HepG2 (cell line): ENCODE measurements around the gene APBB1IP. TPM values are rescaled to one million over a fixed set of nuclear protein-coding genes. Genes with fewer than 3 reads are reported as not detected.

Experiments
- ATAC-seq: fragments of 200-7000 bp; cut with Tn5 transposase; 3 replicates; pipeline ENCODE4 v1.9.1; 2020; ENCODE audit warnings: mild to moderate bottlenecking, moderate library complexity
- BruUV-seq: library from RNA; stranded (reverse); fragments of 400-500 nt; replicated peaks from 2 replicates; lab custom pipeline; 2021; lab: Mats Ljungman, UMichigan
- CTCF ChIA-PET: fragments of 300-600 bp; formaldehyde crosslinking; extraction: SDS; loops from one replicate; lab custom pipeline; 2021; ENCODE audit warnings: low total read pairs, inconsistent platforms, low intra/inter-chr PET ratio; lab: Yijun Ruan, JAX
- POLR2A ChIA-PET: fragments of 350-600 bp; sonication (Branson Sonifier 250); formaldehyde crosslinking; loops from one replicate; lab custom pipeline; 2020; ENCODE audit warnings: antibody characterized with exemption, inconsistent platforms; lab: Yijun Ruan, JAX
- DNase-seq: peaks from one replicate; pipeline ENCODE4 v3.0.0-alpha.2; 2015; ENCODE audit warnings: low spot score
- FAIRE-seq: peaks from 3 replicates; lab custom pipeline; 2011; peaks lifted over from hg19 to GRCh38; lab: Jason Lieb, UNC
- H2AFZ ChIP-seq: one replicate; pipeline ENCODE4 v1.6.1; 2011; ENCODE audit warnings: low read length, inconsistent platforms
- H3K27ac ChIP-seq: fragments of 300-600 bp; 3 replicates; pipeline ENCODE4 v1.8.0; 2011; ENCODE audit warnings: mixed run types, mild to moderate bottlenecking, mixed read lengths, low read length, inconsistent platforms; ENCODE audit not compliant: insufficient read depth; ENCODE audit errors: extremely low read length
- H3K27me3 ChIP-seq, 2 experiments: fragments of 200-600 bp in 1 of 2; 2 replicates in 1 of 2; 3 replicates in 1 of 2; pipeline versions ENCODE4 v1.6.0 to v1.8.0; 2011; ENCODE audit warnings: low read length in 2 of 2, mild to moderate bottlenecking in 2 of 2, moderate library complexity in 2 of 2, inconsistent platforms in 1 of 2; ENCODE audit not compliant: insufficient read depth in 2 of 2, control insufficient read depth in 1 of 2
- H3K36me3 ChIP-seq, 2 experiments: fragments of 200-600 bp in 1 of 2; replicated peaks in 1 of 2; 2 replicates in 1 of 2; 3 replicates in 1 of 2; pipeline versions ENCODE4 v1.5.1 to v1.8.0; 2011; ENCODE audit warnings: low read length in 2 of 2, inconsistent platforms in 1 of 2; ENCODE audit not compliant: insufficient read depth in 2 of 2, control insufficient read depth in 1 of 2
- H3K4me1 ChIP-seq: 2 replicates; pipeline ENCODE4 v1.5.1; 2012; ENCODE audit warnings: low read length, inconsistent platforms; ENCODE audit not compliant: insufficient read depth
- H3K4me2 ChIP-seq: 2 replicates; pipeline ENCODE4 v1.6.0; 2011; ENCODE audit warnings: low read depth, low read length, inconsistent platforms
- H3K4me3 ChIP-seq, 3 experiments: fragments of 200-600 bp in 1 of 3; sonication (generic), shearing (Covaris generic) in 1 of 3; replicated peaks in 1 of 3; 2 replicates each; pipeline ENCODE4 v1.5.1; 2011 to 2016; ENCODE audit warnings: low read length in 3 of 3, inconsistent platforms in 2 of 3, low read depth in 2 of 3, mild to moderate bottlenecking in 2 of 3, control low read depth in 1 of 3, mixed read lengths in 1 of 3; ENCODE audit not compliant: insufficient read depth in 1 of 3
- H3K79me2 ChIP-seq: one replicate; pipeline ENCODE4 v1.6.1; 2011; ENCODE audit warnings: low read length, inconsistent platforms; ENCODE audit not compliant: insufficient read depth
- H3K9ac ChIP-seq: 2 replicates; pipeline ENCODE4 v1.6.0; 2011; ENCODE audit warnings: mild to moderate bottlenecking, low read depth, low read length, inconsistent platforms; ENCODE audit not compliant: insufficient read depth
- H3K9me3 ChIP-seq: 2 replicates; pipeline ENCODE4 v1.5.1; 2012; ENCODE audit warnings: mild to moderate bottlenecking, low read length
- H4K20me1 ChIP-seq: 2 replicates; pipeline ENCODE4 v1.6.0; 2011; ENCODE audit warnings: inconsistent platforms, mild to moderate bottlenecking, low read length, moderate library complexity; ENCODE audit not compliant: insufficient read depth
- GLMP ChIP-seq: sonication (generic); formaldehyde crosslinking; IDR thresholded peaks from 2 replicates; pipeline ENCODE4 v1.9.0; 2021; ENCODE audit warnings: missing genetic modification reagents, mild to moderate bottlenecking, borderline replicate concordance
- MAFF ChIP-seq: IDR thresholded peaks from 2 replicates; pipeline ENCODE4 v1.6.1; 2011; ENCODE audit warnings: low read depth, low read length, improper control_type of control experiment
- MAFK ChIP-seq, 2 experiments: IDR thresholded peaks in 1 of 2; conservative IDR thresholded peaks in 1 of 2; 2 replicates each; pipeline ENCODE4 v1.6.1; 2011; ENCODE audit warnings: improper control_type of control experiment in 2 of 2, low read length in 2 of 2
- SOX13 ChIP-seq, 3 experiments: fragments of 450-650 bp in 1 of 3; sonication (generic) in 1 of 3; formaldehyde crosslinking in 1 of 3; IDR thresholded peaks in 2 of 3; conservative IDR thresholded peaks in 1 of 3; 2 replicates each; pipeline versions ENCODE4 v1.5.0 to v1.6.1; 2016 to 2020; ENCODE audit warnings: antibody characterized with exemption in 1 of 3, mild to moderate bottlenecking in 1 of 3, missing compliant biosample characterization in 1 of 3, missing genetic modification reagents in 1 of 3, moderate library complexity in 1 of 3
- SP1 ChIP-seq, 2 experiments: fragments of 450-650 bp in 1 of 2; sonication (generic) in 1 of 2; formaldehyde crosslinking in 1 of 2; IDR thresholded peaks; 2 replicates each; pipeline versions ENCODE4 v1.4.0 to v1.6.1; 2016 to 2020; ENCODE audit warnings: missing genetic modification reagents in 1 of 2
- TIGD3 ChIP-seq: sonication (generic); formaldehyde crosslinking; IDR thresholded peaks from 2 replicates; pipeline ENCODE4 v1.5.1; 2020; ENCODE audit warnings: mild to moderate bottlenecking, missing genetic modification reagents, borderline replicate concordance
- ZC3H13 ChIP-seq: sonication (generic); formaldehyde crosslinking; IDR thresholded peaks from 2 replicates; pipeline ENCODE4 v1.8.1; 2023; ENCODE audit warnings: mild to moderate bottlenecking, missing genetic modification reagents, moderate library complexity
- ZMYM4 ChIP-seq: sonication (generic); formaldehyde crosslinking; IDR thresholded peaks from 2 replicates; pipeline ENCODE4 v1.8.1; 2023; ENCODE audit warnings: mild to moderate bottlenecking, missing genetic modification reagents
- ZNF616 ChIP-seq: sonication (generic); formaldehyde crosslinking; IDR thresholded peaks from 2 replicates; pipeline ENCODE4 v1.5.0; 2020; ENCODE audit warnings: low read depth, mild to moderate bottlenecking, missing genetic modification reagents
- WGBS: methylation state at CpG from one replicate; pipeline ENCODE4 v1.1.6; 2017; ENCODE audit warnings: low lambda C conversion rate; 5-methylcytosine and 5-hydroxymethylcytosine counted together
- in situ Hi-C: cut with HindIII; loops from 2 replicates; pipeline ENCODE4 v1.10.0; 2017; ENCODE audit warnings: low pct_unique_long_range_greater_than_20kb; ENCODE audit not compliant: extremely low pct_ligation_motif_present
- intact Hi-C: fragments of 100-400 bp; cut with micrococcal nuclease; formaldehyde crosslinking; loops from one replicate; pipeline ENCODE4 v1.10.0; 2022; ENCODE audit not compliant: unreplicated experiment
- polyA plus RNA-seq, 8 experiments: library from polyadenylated mRNA; depleted of rRNA in 3 of 8; stranded (reverse) in 7 of 8; unstranded in 1 of 8; fragments of >200 nt; fragmentation: Illumina TruSeq in 4 of 8; extraction: Trizol in 4 of 8; gene quantifications; 2 replicates each; pipeline versions ENCODE4 v1.2.1 to v1.2.3, GENCODE V29; 2011 to 2016; ENCODE audit warnings: low read depth in 4 of 8, missing spikeins in 1 of 8, mixed read lengths in 1 of 8; ENCODE audit not compliant: insufficient read depth in 1 of 8
- total RNA-seq, 5 experiments: library from RNA; depleted of rRNA; stranded (reverse); fragments of >200 nt; fragmentation: Illumina TruSeq; extraction: Trizol; gene quantifications; 2 replicates each; pipeline ENCODE4 v1.2.3, GENCODE V29; 2016; ENCODE audit warnings: low read depth in 1 of 5
- TF ChIP-seq, protein P1 (sequence below): sonication (generic); formaldehyde crosslinking; IDR thresholded peaks from 2 replicates; pipeline ENCODE4 v1.5.1; 2020; ENCODE audit warnings: mild to moderate bottlenecking, missing genetic modification reagents, borderline replicate concordance
- TF ChIP-seq, protein P2 (sequence below): sonication (generic); formaldehyde crosslinking; IDR thresholded peaks from 2 replicates; pipeline ENCODE4 v1.4.0; 2020; ENCODE audit warnings: missing genetic modification reagents, borderline replicate concordance

APBB1IP gene
- total and polyA plus RNA-seq, 2 of the 13 experiments (the other 11 are each of a cell fraction or from before 2014, with no cell fraction given): 0.08 TPM; not detected in 1

- H3K4me2 ChIP-seq: no peak overlapping the region
- intact Hi-C loops (no loop called here), in situ Hi-C loops (no loop called here)
- 0% methylated on average over 4 of the region's 4 CpGs for WGBS
- ChIA-PET POLR2A (no interaction called here), CTCF (no interaction called here)
- H3K79me2 ChIP-seq: no peaks in the 10 kb centered on the region
- FAIRE-seq (no peak), DNase-seq (no peak), ATAC-seq (no peak)
- no peaks in the 10 kb centered on the region for H3K9me3 ChIP-seq
- H3K27ac ChIP-seq: no peak overlapping the region
- H3K9ac ChIP-seq: no peak overlapping the region
- no peak overlapping the region for H3K4me3 ChIP-seq
- no TSS peak for BruUV-seq
- H3K36me3 ChIP-seq: no peaks in the 10 kb centered on the region
- no peak overlapping the region for H2AFZ ChIP-seq
- H3K27me3 ChIP-seq: no peaks in the 10 kb centered on the region
- no peaks in the 10 kb centered on the region for H4K20me1 ChIP-seq
- no peaks in the 10 kb centered on the region for H3K4me1 ChIP-seq
- TF ChIP-seq ZNF616 (no peak), ZC3H13 (no peak), TIGD3 (CRISPR knock-in tag) (no peak), SOX13 (IDR thresholded peaks at IDR 0.05) (no peak), SOX13 (CRISPR knock-in tag; conservative IDR thresholded peaks at IDR 0.05 in 1 of 2, IDR thresholded peaks at IDR 0.05 in 1 of 2) (no peak), MAFF (peak; percentile 51; the same call in 1 of the 2 replicates), SP1 (IDR thresholded peaks at IDR 0.05) (no peak), SP1 (CRISPR knock-in tag; IDR thresholded peaks at IDR 0.05) (no peak), MAFK (conservative IDR thresholded peaks at IDR 0.05 in 1 of 2, IDR thresholded peaks at IDR 0.05 in 1 of 2; ENCODE audit: low read length in 2 of 2) (peak; percentile 59 to 64), ZMYM4 (CRISPR knock-in tag) (no peak), GLMP (CRISPR knock-in tag) (no peak)
- TF ChIP-seq, protein P1, sequence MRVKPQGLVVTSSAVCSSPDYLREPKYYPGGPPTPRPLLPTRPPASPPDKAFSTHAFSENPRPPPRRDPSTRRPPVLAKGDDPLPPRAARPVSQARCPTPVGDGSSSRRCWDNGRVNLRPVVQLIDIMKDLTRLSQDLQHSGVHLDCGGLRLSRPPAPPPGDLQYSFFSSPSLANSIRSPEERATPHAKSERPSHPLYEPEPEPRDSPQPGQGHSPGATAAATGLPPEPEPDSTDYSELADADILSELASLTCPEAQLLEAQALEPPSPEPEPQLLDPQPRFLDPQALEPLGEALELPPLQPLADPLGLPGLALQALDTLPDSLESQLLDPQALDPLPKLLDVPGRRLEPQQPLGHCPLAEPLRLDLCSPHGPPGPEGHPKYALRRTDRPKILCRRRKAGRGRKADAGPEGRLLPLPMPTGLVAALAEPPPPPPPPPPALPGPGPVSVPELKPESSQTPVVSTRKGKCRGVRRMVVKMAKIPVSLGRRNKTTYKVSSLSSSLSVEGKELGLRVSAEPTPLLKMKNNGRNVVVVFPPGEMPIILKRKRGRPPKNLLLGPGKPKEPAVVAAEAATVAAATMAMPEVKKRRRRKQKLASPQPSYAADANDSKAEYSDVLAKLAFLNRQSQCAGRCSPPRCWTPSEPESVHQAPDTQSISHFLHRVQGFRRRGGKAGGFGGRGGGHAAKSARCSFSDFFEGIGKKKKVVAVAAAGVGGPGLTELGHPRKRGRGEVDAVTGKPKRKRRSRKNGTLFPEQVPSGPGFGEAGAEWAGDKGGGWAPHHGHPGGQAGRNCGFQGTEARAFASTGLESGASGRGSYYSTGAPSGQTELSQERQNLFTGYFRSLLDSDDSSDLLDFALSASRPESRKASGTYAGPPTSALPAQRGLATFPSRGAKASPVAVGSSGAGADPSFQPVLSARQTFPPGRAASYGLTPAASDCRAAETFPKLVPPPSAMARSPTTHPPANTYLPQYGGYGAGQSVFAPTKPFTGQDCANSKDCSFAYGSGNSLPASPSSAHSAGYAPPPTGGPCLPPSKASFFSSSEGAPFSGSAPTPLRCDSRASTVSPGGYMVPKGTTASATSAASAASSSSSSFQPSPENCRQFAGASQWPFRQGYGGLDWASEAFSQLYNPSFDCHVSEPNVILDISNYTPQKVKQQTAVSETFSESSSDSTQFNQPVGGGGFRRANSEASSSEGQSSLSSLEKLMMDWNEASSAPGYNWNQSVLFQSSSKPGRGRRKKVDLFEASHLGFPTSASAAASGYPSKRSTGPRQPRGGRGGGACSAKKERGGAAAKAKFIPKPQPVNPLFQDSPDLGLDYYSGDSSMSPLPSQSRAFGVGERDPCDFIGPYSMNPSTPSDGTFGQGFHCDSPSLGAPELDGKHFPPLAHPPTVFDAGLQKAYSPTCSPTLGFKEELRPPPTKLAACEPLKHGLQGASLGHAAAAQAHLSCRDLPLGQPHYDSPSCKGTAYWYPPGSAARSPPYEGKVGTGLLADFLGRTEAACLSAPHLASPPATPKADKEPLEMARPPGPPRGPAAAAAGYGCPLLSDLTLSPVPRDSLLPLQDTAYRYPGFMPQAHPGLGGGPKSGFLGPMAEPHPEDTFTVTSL (CRISPR knock-in tag): no peak
- TF ChIP-seq, protein P2, sequence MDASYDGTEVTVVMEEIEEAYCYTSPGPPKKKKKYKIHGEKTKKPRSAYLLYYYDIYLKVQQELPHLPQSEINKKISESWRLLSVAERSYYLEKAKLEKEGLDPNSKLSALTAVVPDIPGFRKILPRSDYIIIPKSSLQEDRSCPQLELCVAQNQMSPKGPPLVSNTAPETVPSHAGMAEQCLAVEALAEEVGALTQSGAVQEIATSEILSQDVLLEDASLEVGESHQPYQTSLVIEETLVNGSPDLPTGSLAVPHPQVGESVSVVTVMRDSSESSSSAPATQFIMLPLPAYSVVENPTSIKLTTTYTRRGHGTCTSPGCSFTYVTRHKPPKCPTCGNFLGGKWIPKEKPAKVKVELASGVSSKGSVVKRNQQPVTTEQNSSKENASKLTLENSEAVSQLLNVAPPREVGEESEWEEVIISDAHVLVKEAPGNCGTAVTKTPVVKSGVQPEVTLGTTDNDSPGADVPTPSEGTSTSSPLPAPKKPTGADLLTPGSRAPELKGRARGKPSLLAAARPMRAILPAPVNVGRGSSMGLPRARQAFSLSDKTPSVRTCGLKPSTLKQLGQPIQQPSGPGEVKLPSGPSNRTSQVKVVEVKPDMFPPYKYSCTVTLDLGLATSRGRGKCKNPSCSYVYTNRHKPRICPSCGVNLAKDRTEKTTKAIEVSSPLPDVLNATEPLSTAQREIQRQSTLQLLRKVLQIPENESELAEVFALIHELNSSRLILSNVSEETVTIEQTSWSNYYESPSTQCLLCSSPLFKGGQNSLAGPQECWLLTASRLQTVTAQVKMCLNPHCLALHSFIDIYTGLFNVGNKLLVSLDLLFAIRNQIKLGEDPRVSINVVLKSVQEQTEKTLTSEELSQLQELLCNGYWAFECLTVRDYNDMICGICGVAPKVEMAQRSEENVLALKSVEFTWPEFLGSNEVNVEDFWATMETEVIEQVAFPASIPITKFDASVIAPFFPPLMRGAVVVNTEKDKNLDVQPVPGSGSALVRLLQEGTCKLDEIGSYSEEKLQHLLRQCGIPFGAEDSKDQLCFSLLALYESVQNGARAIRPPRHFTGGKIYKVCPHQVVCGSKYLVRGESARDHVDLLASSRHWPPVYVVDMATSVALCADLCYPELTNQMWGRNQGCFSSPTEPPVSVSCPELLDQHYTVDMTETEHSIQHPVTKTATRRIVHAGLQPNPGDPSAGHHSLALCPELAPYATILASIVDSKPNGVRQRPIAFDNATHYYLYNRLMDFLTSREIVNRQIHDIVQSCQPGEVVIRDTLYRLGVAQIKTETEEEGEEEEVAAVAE (CRISPR knock-in tag): no peak
Observed at GRCh38 chr10:26451903-26452302, 13.8 kb downstream of the APBB1IP start.
